ENCODE results near the gene NGLY1.
A peak's percentile ranks its signal among the peaks of the same experiment; 100 is the strongest.

NGLY1 gene

GRCh38 chr3:25785826-25786225, 2.6 kb upstream of the NGLY1 start:
- TF ChIP-seq TAF1 (IDR thresholded peaks at IDR 0.05; ENCODE audit: low read depth, low read length) (no peak), POU2F2 (IDR thresholded peaks at IDR 0.05; ENCODE audit: low read depth, low read length) (no peak), POLR2A (IDR thresholded peaks at IDR 0.05; ENCODE audit: low read depth, low read length) (no peak), SPI1 (IDR thresholded peaks at IDR 0.05; ENCODE audit: low read depth, low read length) (no peak)
- FAIRE-seq (no peak), DNase-seq (ENCODE audit: insufficient read length, low spot score) (no peak)

GRCh38 chr3:25784971-25785370, 1.7 kb upstream of the NGLY1 start:
- FAIRE-seq: no peak
- TF ChIP-seq TAF1 (IDR thresholded peaks at IDR 0.05; ENCODE audit: low read depth, low read length) (no peak), PAX5 (IDR thresholded peaks at IDR 0.05; ENCODE audit: insufficient read depth, low read length, severe bottlenecking) (no peak), POLR2AphosphoS5 (IDR thresholded peaks at IDR 0.05; ENCODE audit: low read depth, low read length) (no peak), SPI1 (IDR thresholded peaks at IDR 0.05; ENCODE audit: low read depth, low read length) (no peak), POLR2A (IDR thresholded peaks at IDR 0.05; ENCODE audit: low read depth, low read length) (no peak)
- no peak for DNase-seq (ENCODE audit: insufficient read length, low spot score)

GRCh38 chr3:25783661-25784512, 644 bp upstream of the NGLY1 start:
- TF ChIP-seq TAF1 (IDR thresholded peaks at IDR 0.05; ENCODE audit: low read depth, low read length) (no peak; the same call in 1 of the 2 replicates), POLR2A (IDR thresholded peaks at IDR 0.05; ENCODE audit: low read depth, low read length) (no peak), POLR2AphosphoS5 (IDR thresholded peaks at IDR 0.05; ENCODE audit: low read depth, low read length) (no peak), POU2F2 (IDR thresholded peaks at IDR 0.05; ENCODE audit: low read depth, low read length) (no peak), PAX5 (IDR thresholded peaks at IDR 0.05; ENCODE audit: insufficient read depth, low read length, severe bottlenecking) (no peak), SPI1 (IDR thresholded peaks at IDR 0.05; ENCODE audit: low read depth, low read length) (no peak)
- DNase-seq (ENCODE audit: insufficient read length, low spot score): no peak
- FAIRE-seq: peak; percentile 80

- no peak for TF ChIP-seq POLR2AphosphoS5 (IDR thresholded peaks at IDR 0.05; ENCODE audit: low read depth, low read length)
- no peak for TF ChIP-seq TAF1 (IDR thresholded peaks at IDR 0.05; ENCODE audit: low read depth, low read length)
- no peak for TF ChIP-seq PAX5 (IDR thresholded peaks at IDR 0.05; ENCODE audit: insufficient read depth, low read length, severe bottlenecking)
- no peak for TF ChIP-seq SPI1 (IDR thresholded peaks at IDR 0.05; ENCODE audit: low read depth, low read length)
- no peak for TF ChIP-seq POU2F2 (IDR thresholded peaks at IDR 0.05; ENCODE audit: low read depth, low read length)
- no peak for TF ChIP-seq POLR2A (IDR thresholded peaks at IDR 0.05; ENCODE audit: low read depth, low read length)
- FAIRE-seq: no peak
- DNase-seq (ENCODE audit: insufficient read length, low spot score): no peak
Observed at GRCh38 chr3:25782636-25782937, 656 bp downstream of the NGLY1 start.

GRCh38 chr3:25781758-25782594, 1.3 kb downstream of the NGLY1 start:
- TF ChIP-seq TAF1 (IDR thresholded peaks at IDR 0.05; ENCODE audit: low read depth, low read length): no peak
- no peak for TF ChIP-seq PAX5 (IDR thresholded peaks at IDR 0.05; ENCODE audit: insufficient read depth, low read length, severe bottlenecking)
- peak; percentile 67 for TF ChIP-seq POLR2AphosphoS5 (IDR thresholded peaks at IDR 0.05; ENCODE audit: low read depth, low read length)
- peak; percentile 71 for TF ChIP-seq POLR2A (IDR thresholded peaks at IDR 0.05; ENCODE audit: low read depth, low read length)
- peak; percentile 92 for TF ChIP-seq SPI1 (IDR thresholded peaks at IDR 0.05; ENCODE audit: low read depth, low read length)
- peak; percentile 82 for TF ChIP-seq POU2F2 (IDR thresholded peaks at IDR 0.05; ENCODE audit: low read depth, low read length)
- FAIRE-seq (no peak), DNase-seq (ENCODE audit: insufficient read length, low spot score) (peak; percentile 30)

- DNase-seq (ENCODE audit: insufficient read length, low spot score) (no peak), FAIRE-seq (peak; percentile 80)
- TF ChIP-seq POU2F2 (IDR thresholded peaks at IDR 0.05; ENCODE audit: low read depth, low read length): no peak
- TF ChIP-seq PAX5 (IDR thresholded peaks at IDR 0.05; ENCODE audit: insufficient read depth, low read length, severe bottlenecking): no peak
- 0 out of 2 replicates have a peak, but pooled peaks have one; percentile 49 for TF ChIP-seq TAF1 (IDR thresholded peaks at IDR 0.05; ENCODE audit: low read depth, low read length)
- peak; percentile 55; the same call in 1 of the 2 replicates for TF ChIP-seq SPI1 (IDR thresholded peaks at IDR 0.05; ENCODE audit: low read depth, low read length)
- TF ChIP-seq POLR2A (IDR thresholded peaks at IDR 0.05; ENCODE audit: low read depth, low read length): no peak
- TF ChIP-seq POLR2AphosphoS5 (IDR thresholded peaks at IDR 0.05; ENCODE audit: low read depth, low read length): no peak
Observed at GRCh38 chr3:25781145-25781757, 2.0 kb downstream of the NGLY1 start.

- no peak for FAIRE-seq
- TF ChIP-seq POLR2A (IDR thresholded peaks at IDR 0.05; ENCODE audit: low read depth, low read length) (no peak), POLR2AphosphoS5 (IDR thresholded peaks at IDR 0.05; ENCODE audit: low read depth, low read length) (no peak), PAX5 (IDR thresholded peaks at IDR 0.05; ENCODE audit: insufficient read depth, low read length, severe bottlenecking) (no peak), POU2F2 (IDR thresholded peaks at IDR 0.05; ENCODE audit: low read depth, low read length) (no peak), TAF1 (IDR thresholded peaks at IDR 0.05; ENCODE audit: low read depth, low read length) (no peak), SPI1 (IDR thresholded peaks at IDR 0.05; ENCODE audit: low read depth, low read length) (no peak)
- DNase-seq (ENCODE audit: insufficient read length, low spot score): no peak
Observed at GRCh38 chr3:25780618-25781017, 2.6 kb downstream of the NGLY1 start.

GRCh38 chr3:25775936-25776335, 7.3 kb downstream of the NGLY1 start:
- DNase-seq (ENCODE audit: insufficient read length, low spot score) (no peak), FAIRE-seq (no peak)
- TF ChIP-seq POU2F2 (IDR thresholded peaks at IDR 0.05; ENCODE audit: low read depth, low read length): peak; percentile 35; the same call in 1 of the 2 replicates
- TF ChIP-seq TAF1 (IDR thresholded peaks at IDR 0.05; ENCODE audit: low read depth, low read length): no peak

GRCh38 chr3:25768851-25769250, 14.4 kb downstream of the NGLY1 start:
- DNase-seq (ENCODE audit: insufficient read length, low spot score) (no peak), FAIRE-seq (peak; percentile 33)
- TF ChIP-seq SPI1 (IDR thresholded peaks at IDR 0.05; ENCODE audit: low read depth, low read length) (peak; percentile 84), POLR2A (IDR thresholded peaks at IDR 0.05; ENCODE audit: low read depth, low read length) (no peak)

Measured in GM12891 (cell line).